OCI-LY3 (cell line): ENCODE results near the gene POLA2.

ENCODE experiments used
- CTCF ChIP-seq: fragments of 200-600, 300-600 bp; sonication (generic); IDR thresholded peaks from 2 replicates; pipeline ENCODE4 v1.5.1; 2014; ENCODE audit warnings: antibody characterized with exemption, low read length, low read depth
- EZH2phosphoT487 ChIP-seq: fragments of 200-600 bp; shearing (Covaris generic); IDR thresholded peaks from 2 replicates; pipeline ENCODE4 v1.6.1; 2018; ENCODE audit warnings: antibody characterized with exemption, mixed run types, low read depth

- no peak for TF ChIP-seq CTCF
- TF ChIP-seq EZH2phosphoT487 = no peak
Observed at GRCh38 chr11:65279741-65280440, 18.1 kb downstream of the POLA2 start.
